Embryonic facial prominence (tissue), 1 donor: ENCODE results near the gene AP2A2.

Source experiments
- DNase-seq: peaks from one replicate; pipeline ENCODE4 v3.0.0-alpha.2; 2016; ENCODE audit errors: extremely low spot score

The AP2A2 gene

GRCh38 chr11:1029051-1029450 is 103.4 kb downstream of the AP2A2 start:
- no peak for DNase-seq

DNA sequence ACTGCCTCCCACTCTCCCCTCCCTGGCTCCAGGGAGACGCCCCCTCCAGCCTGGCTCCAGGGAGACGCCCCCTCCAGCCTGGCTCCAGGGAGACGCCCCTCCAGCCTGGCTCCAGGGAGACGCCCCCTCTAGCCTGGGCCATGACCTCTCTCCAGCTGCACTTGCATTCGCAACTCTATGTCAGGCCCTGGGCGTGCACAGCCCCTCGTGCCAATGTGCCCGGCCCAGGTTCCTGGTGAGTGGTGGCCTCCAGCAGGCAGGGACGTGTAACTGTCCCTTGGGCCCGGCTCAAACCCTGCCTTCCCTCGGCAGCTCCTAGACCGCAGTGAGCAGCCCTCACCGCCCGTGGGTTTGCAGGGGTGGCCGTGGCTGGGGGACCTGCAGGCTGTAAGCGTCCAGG is 104.0 kb downstream of the AP2A2 start:
- no peak for DNase-seq

- DNase-seq = no peak
Measured at GRCh38 chr11:1030086-1030485, 104.4 kb downstream of the AP2A2 start.

- no peak for DNase-seq
Measured at GRCh38 chr11:1030556-1030955, 104.9 kb downstream of the AP2A2 start.

DNA sequence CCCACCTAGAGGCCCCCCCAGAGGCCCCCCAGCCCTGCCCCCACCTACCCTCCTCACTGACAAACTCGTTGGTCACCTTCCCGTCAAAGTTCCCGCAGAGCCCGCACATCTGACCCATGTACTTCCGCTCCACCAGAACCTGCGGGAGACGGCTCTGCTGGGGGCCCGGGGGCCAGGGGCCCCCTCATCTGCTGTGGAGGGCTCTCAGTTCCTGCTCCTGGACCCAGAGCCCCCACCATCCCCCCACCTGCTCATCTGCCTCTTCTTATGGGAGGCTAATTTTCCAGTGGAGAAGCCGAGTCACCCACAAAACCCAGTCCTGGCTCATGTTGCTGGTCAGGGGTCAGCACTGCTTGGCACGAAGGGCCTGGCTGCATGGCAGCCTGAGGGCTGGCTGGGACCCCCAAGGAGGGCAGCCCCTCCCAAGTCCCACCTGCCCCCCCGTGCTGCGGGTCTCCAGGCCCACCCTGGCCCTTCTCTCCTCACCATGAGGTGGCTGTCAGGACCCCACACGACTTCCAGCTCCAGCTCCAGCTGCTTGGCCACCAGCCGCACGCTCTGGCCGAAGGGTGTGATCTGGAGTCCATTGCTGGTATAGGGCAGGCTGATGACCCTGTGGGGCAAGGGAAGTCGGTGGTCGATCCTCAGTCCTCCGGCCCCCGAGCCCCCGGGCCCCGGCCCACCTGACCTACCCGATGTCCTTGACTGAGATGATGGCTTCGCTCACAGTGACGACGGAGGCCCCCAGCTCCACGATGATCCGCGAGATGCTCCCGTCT is 105.6 kb downstream of the AP2A2 start:
- no peak for DNase-seq

DNA sequence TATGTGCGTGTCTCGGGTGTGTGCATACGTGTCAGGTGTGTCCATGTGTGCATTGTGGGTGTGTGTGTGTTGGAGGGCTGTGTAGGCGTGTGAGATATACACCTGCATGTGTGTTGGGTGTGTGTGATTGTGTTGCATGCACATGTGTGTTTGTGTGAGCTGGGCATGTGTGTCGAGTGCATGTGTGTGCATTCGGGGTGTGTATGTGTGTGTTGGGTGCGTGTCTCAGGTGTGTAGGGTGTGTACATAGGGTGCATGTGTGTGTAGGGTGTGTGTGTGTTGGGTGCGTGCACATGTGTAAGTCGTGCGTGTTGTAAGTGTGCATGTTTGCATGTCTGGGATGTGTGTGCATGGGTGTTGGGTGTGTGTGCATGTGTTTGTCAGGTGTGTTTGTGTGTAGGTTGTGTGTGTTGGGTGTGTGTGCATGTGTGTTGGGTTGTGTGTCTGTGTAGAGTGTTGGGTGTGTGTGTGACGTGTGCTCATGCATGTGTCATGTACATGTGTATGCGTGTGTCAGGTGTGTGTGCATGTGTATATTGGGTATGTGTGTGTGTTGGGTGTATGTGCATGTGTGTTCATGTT is 106.7 kb downstream of the AP2A2 start:
- DNase-seq = no peak

DNA sequence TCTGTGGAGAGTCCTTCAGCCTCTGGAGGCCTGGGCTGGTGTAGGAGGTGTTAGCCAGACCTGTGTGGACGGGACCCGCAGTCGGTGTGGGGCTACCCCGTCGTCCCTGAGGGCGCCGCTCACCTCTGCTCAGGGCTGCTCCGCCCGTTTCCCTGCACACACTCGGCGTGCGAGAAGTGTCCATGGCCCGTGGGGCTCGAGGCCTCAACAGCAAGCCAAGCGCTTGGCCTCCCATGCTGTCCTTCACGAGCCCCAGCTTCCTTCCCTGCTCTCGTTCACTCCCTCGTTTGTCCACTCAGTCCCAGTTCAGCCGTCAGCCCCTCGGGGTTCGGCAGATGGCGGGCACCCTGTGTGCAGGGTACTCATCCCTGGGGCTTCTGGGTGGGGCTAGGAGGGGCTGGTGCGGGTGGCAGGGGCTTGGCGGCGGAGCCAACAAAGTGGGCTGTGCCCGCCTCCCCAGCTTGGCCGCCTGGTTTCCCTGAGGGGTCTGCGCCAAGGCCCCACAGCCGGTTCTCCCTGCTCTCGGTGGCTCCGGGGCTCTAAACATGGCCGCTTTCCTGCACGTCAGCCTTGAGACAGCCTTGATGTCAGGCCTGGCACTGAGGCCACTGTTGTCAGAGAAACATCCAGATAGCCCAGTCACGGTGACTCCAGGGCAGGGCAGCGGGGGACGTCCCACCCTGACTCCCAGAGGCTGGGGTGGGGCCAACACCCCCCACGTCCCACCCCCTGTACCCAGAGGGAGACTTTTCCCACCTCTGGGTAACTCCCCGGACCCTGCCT is 107.5 kb downstream of the AP2A2 start:
- DNase-seq = no peak

DNA sequence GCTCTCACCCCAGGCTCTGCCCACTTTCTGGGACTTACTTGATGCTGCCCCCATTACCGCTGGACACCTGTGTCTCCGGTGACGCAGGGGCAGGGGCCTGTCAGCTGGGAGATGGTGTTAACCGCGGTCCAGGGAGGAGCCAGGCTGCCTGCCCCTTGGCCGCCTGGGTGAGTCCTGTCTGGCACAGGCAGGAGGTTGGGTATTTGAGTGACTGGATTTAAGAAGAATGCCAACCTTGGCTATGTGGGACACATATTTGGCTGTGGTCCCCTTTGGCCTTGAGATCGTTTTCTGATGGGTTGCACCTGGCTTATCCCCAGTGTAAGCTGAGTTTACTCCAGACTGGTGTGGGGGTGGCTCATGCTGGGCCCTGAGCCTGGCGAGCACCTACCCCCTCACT is 108.3 kb downstream of the AP2A2 start:
- DNase-seq = no peak

DNA sequence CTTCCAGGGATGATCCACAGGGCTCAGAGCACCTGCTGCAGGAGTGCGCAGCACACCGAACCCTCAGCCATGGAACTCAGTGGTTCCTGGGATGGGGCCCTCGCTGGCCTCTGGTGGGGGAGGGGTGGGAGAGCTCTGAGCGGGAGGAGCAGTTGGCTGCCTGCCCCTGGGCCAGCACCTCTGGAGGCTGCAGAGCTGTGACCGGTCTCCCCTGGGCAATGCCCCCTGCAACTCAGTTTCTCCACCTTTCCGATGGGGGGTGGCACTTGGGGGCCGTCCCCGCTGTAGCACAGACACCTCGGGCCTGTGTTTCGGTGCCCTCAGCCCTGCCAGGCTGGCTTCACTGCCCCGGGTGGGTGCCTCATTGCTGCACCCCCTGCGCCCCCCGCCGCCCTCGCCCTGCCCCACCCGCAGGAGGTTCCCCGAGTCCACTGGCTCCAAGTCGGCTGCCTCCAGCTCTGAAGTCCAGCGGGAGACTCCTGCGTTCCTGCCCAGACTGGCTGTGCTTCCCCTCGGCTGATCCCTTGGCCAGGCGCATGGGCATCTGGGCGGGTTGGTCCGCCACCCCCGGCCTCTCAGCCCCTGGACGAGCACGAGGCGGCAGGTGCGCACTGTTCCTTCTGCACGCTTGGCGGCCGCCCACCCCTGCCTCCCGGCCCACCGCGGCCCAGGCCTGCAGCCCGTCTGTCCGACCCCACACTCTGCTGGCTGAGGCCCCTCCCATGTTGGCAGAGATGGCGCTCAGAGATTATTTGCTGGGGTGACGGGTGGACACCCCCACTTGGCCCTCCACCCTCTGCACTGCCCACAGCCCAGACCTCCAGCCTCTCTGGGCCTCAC is 109.0 kb downstream of the AP2A2 start:
- DNase-seq = no peak

DNA sequence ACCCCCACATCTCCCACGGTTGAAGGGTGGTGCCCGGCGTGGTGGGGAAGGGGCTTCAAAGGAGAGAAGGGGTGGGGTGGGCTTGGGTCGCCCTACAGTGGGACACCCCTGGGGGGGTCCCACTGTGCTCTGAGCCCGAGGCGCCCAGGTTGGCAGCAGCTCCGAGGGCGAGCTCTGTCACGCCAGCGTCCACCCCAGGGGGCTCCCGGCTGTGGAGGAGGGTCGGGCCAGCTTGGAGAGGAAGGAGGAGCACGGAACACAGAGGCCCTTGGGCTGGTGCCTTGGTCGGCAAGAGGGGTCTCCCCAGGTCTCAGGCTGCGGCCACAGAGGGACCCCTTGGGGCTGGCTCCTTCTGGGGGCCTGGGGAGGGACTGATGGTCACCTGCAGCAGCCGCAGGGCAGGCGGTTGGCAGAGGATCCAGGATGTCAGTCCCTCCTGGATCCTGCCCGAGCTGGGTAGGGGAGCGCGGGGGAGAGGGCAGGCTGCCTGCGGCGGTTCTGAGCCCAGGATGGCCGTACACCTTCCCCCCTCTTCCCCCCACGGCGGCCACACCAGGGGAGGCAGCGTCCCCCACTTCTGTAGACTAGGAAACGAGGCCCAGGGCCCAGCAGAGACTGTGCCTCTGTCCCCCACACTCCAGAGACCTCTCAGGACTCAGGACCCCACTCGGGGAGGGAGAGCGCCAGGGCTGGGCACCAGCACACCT is 110.1 kb downstream of the AP2A2 start:
- no peak for DNase-seq

DNA sequence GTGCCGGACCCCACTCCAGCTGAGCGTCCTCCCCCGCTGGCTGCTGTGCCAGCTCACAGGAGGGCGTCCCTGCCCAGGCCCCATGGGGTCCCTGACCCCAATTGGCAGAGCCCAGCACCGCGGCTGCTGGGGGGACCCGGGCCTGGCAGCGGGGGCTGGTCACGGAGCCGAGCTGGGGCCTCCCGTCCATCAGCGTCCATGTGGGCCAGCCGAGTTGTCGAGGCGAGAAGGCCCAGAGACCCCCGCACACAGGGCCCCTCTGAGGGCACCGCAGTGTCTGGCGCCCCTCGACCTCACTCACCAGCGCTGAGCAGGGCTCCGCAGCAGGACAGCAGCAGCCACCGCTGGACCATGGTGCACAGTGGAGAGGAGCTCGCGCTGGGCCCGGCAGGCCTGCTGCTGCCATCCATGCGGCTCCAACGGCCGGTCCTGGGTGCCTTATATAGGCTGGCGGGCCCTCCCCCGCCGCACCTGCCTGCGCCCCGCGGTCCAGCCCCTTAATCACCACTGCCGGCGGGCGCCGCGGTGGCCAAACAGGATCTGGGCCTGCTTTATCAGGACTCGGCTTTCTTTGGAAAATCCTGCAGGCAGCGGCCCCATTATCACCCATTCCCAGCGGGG is 110.7 kb downstream of the AP2A2 start, which contains the start of gene MUC6:
Gene MUC6, minus strand, starts transcription at position 416 of the 621 bp plus-strand sequence. Its CDS starts 63 bp downstream, at position 353.
- no peak for DNase-seq

GRCh38 chr11:1036931-1037330 is 111.3 kb downstream of the AP2A2 start:
- DNase-seq = no peak

- no peak for DNase-seq
Measured at GRCh38 chr11:1037506-1038055, 111.9 kb downstream of the AP2A2 start.

DNA sequence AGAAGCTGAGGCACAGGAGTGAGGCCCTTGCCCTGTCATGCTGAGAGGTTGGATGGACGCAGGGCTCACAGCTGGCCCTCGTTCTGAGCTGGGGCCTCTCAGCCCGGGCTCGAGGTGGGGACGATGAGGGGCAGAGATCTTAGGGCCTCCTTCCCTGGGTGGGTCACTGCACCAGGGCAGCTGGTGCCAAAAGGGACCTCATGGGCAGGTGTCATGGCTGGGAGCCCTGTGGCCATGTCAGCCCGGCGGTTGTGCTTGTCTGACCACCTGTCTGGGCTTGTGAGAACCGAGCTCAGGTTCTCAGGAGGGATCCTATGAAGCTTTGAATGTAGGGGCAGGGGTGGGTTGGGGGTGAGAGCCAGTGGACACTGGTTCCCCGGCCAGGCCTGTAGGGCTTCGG is 112.7 kb downstream of the AP2A2 start:
- DNase-seq = no peak

GRCh38 chr11:1038921-1039320 is 113.3 kb downstream of the AP2A2 start:
- DNase-seq = no peak

- no peak for DNase-seq
Measured at GRCh38 chr11:1039481-1040427, 114.1 kb downstream of the AP2A2 start.

DNA sequence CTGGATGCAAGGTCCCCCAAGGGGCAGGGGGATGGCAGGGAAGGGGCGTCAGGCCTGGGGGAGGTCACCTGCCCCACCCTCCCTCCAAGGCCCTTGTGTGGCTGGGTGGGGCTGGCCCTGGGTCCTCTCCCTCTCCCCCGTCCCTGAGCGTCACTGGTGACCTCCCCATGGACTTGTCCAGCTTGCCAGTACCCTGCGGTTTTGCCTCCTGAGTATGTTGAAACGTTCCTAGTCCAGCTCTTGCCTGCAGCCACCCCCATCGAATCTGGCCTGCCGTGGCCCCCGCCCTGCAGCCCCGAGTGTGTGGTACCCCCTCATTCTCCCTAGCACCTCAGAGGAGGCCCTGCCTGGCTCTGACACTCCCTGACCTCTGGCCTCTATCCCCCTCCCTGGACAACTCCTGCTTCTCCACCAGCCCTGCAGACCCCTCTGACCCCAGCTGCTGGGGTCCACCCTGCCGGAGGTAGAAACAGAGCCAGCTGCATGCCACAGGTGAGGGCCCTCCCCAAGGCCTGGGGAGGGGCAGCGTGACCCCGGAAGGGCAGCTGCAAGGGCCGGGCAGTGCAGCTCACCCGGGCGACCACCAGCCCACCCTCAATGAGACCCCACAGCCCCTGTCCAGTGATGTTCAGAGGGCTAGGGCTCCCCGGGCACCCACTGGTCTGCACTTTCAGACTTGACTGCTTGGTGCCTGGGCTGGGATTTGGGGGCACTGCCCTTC is 114.9 kb downstream of the AP2A2 start:
- DNase-seq = no peak

GRCh38 chr11:1041149-1041467 is 115.4 kb downstream of the AP2A2 start:
- DNase-seq = no peak

DNA sequence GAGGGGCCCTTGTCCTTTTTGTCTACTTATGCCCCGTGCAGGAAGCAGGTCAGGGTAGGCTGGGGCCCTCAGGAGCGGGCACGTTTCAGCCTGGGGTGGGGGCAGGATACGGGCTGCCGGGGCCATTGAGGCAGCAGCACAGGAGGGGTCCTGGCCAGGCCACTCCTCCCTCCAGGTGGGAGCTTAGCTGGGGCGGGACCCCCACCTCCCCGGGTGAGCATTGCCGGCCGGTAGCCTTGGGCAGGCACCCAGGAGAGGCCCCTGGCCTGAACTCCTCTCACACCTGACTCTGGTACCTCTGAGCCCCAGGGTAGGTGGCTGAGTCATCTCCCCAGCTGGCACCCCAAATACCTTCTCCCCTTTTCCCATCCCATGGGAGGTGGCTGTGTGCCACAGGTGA is 115.8 kb downstream of the AP2A2 start:
- DNase-seq = no peak
